Measurements from ENCODE around the gene ARL13B. TPM values are rescaled to one million over a fixed set of nuclear protein-coding genes. Genes with fewer than 3 reads are reported as not detected.

The ARL13B gene
- total and polyA plus RNA-seq, 2 of the 4 experiments (the other 2 are of a cell fraction) = 2.7 to 3.0 TPM

GRCh38 chr3:94083261-94083660, 103.3 kb downstream of the ARL13B start:
- no peak overlapping the region for H3K4ac ChIP-seq (ENCODE audit: low read depth, low read length)
- no peaks in the 10 kb centered on the region for H3K27me3 ChIP-seq (ENCODE audit: control insufficient read depth, insufficient read depth, low read length)
- H2AK9ac ChIP-seq (replicated peaks; ENCODE audit: low read depth, low read length, poor library complexity) = no peak overlapping the region
- H3K27ac ChIP-seq (ENCODE audit: insufficient read depth, low read length) = no peak overlapping the region
- H4K5ac ChIP-seq (ENCODE audit: low read depth, low read length) = no peak overlapping the region
- H3K36me3 ChIP-seq (ENCODE audit: control insufficient read depth, insufficient read depth, low read length) = peaks cover 7% of the 10 kb centered on the region
- intact Hi-C loops (cut with micrococcal nuclease) = no loop called here
- dilution Hi-C loops (cut with HindIII; ENCODE audit: low sequenced_read_pairs, unreplicated experiment) = no loop called here
- no peak overlapping the region for H4K91ac ChIP-seq (ENCODE audit: insufficient read depth, low read depth, low read length)
- no peak overlapping the region for H2BK15ac ChIP-seq (ENCODE audit: low read depth, low read length)
- H3K4me2 ChIP-seq (ENCODE audit: low read depth, low read length) = no peak overlapping the region
- H3K4me1 ChIP-seq (ENCODE audit: control insufficient read depth, insufficient read depth, low read length) = no peaks in the 10 kb centered on the region
- H3K4me3 ChIP-seq (ENCODE audit: insufficient read depth, low read depth, low read length) = no peak overlapping the region
- DNase-seq (no peak), ATAC-seq (ENCODE audit: low read depth) (no peak)
- no peaks in the 10 kb centered on the region for H3K9me1 ChIP-seq (ENCODE audit: insufficient read depth, low read length)
- no peak overlapping the region for H2BK20ac ChIP-seq (ENCODE audit: low read depth, low read length)
- H2AK5ac ChIP-seq (ENCODE audit: low read depth, low read length) = no peak overlapping the region
- no peak overlapping the region for H4K8ac ChIP-seq (ENCODE audit: low read depth in 2 of 2, low read length in 2 of 2)
- H2BK5ac ChIP-seq (ENCODE audit: low read depth, low read length, poor library complexity, severe bottlenecking) = no peak overlapping the region
- H2AFZ ChIP-seq (replicated peaks; ENCODE audit: low read length, poor library complexity) = no peak overlapping the region
- H2BK120ac ChIP-seq (ENCODE audit: low read depth, low read length) = no peak overlapping the region
- no peak overlapping the region for H3K18ac ChIP-seq (ENCODE audit: low read depth, low read length)
- H3K23ac ChIP-seq (ENCODE audit: low read depth, low read length) = no peak overlapping the region
- TF ChIP-seq SMC3 (IDR thresholded peaks at IDR 0.05; ENCODE audit: low read depth, low read length) (no peak), USF2 (IDR thresholded peaks at IDR 0.05; ENCODE audit: low read depth, low read length) (no peak), RAD21 (IDR thresholded peaks at IDR 0.05; ENCODE audit: low read length) (no peak), POLR2A (IDR thresholded peaks at IDR 0.05; ENCODE audit: low read depth, low read length) (no peak), FOS (IDR thresholded peaks at IDR 0.05; ENCODE audit: low read depth, low read length) (no peak), NFE2L2 (IDR thresholded peaks at IDR 0.05; ENCODE audit: low read depth, low read length) (no peak), BHLHE40 (IDR thresholded peaks at IDR 0.05; ENCODE audit: low read depth, low read length) (no peak), CHD1 (IDR thresholded peaks at IDR 0.05; ENCODE audit: low read depth, low read length) (no peak), RFX5 (IDR thresholded peaks at IDR 0.05; ENCODE audit: low read depth, low read length) (no peak), MAZ (IDR thresholded peaks at IDR 0.05; ENCODE audit: borderline replicate concordance, low read depth, low read length) (no peak), ELK1 (IDR thresholded peaks at IDR 0.05; ENCODE audit: borderline replicate concordance, low read depth, low read length) (no peak), MAFK (IDR thresholded peaks at IDR 0.05; ENCODE audit: low read depth, low read length) (no peak), MXI1 (IDR thresholded peaks at IDR 0.05; ENCODE audit: borderline replicate concordance, low read depth, low read length) (no peak), RCOR1 (IDR thresholded peaks at IDR 0.05; ENCODE audit: insufficient replicate concordance, low read length) (no peak), CTCF (conservative IDR thresholded peaks at IDR 0.05; ENCODE audit: low read depth, low read length) (no peak)
- H4K20me1 ChIP-seq (ENCODE audit: insufficient read depth, low read length) = no peaks in the 10 kb centered on the region
- in situ Hi-C loops (cut with MboI; ENCODE audit: low sequenced_read_pairs) = no loop called here
- no peaks in the 10 kb centered on the region; a peak in 1 of 4 replicates for H3K79me1 ChIP-seq (ENCODE audit: low read depth in 1 of 2, low read length in 2 of 2)
- WGBS, 2 experiments (ENCODE audit: extremely low coverage in 2 of 2, insufficient read length in 1 of 2) = 100% methylated on average over 2 of the region's 4 CpGs; no CpG with 5 or more reads in 1 of the 2 experiments
- POLR2A ChIA-PET (ENCODE audit: unreplicated experiment) = no interaction called here
- H3K14ac ChIP-seq (replicated peaks; ENCODE audit: low read depth, low read length) = no peak overlapping the region
- CTCF ChIA-PET = interaction anchor here (2.4 kb wide), 1 partner anchor 13 kb away, joined by 9 read pairs; no protein-coding TSS in a partner anchor
- no peak overlapping the region for H3K9ac ChIP-seq (ENCODE audit: low read depth, low read length)
- BruUV-seq (replicated peaks) = no TSS peak
- H3K9me3 ChIP-seq (ENCODE audit: control insufficient read depth, insufficient read depth, low read length) = no peaks in the 10 kb centered on the region
- H3K56ac ChIP-seq (ENCODE audit: extremely low read depth, insufficient read depth, low read length) = no peak overlapping the region

Data from IMR-90 (cell line).